NOMO-1 treated with DMSO at 0.1 percent for 48 hours (cell line): ENCODE results near the gene MARCHF2.
"Not testable (repeated sequence)": the region's sequence is repeated elsewhere in the genome, so short reads cannot be mapped to it uniquely, and the experiment has no call there.

Experiments used
- DNase-seq: peaks from one replicate; lab custom pipeline; 2025; ENCODE audit not compliant: unreplicated experiment; lab: John Stamatoyannopoulos, UW

Gene MARCHF2

GRCh38 chr19:8412783-8413628 lies at the start of gene MARCHF2:
TSS of gene MARCHF2 (plus strand) at chr19:8413305. CDS start at chr19:8421841, 8,536 bp downstream.
- DNase-seq = peak; percentile 91

GRCh38 chr19:8363803-8364771 lies 49.0 kb upstream of the MARCHF2 start, which contains the start of gene ANGPTL4:
TSS of gene ANGPTL4 (plus strand) at chr19:8364155. CDS start at chr19:8364322, 167 bp downstream.
- DNase-seq = no peak

- no peak for DNase-seq
Measured at GRCh38 chr19:8366121-8366581, 47.0 kb upstream of the MARCHF2 start.

GRCh38 chr19:8366961-8367326 lies 46.2 kb upstream of the MARCHF2 start:
- no peak for DNase-seq

GRCh38 chr19:8367327-8368001 lies 45.6 kb upstream of the MARCHF2 start:
- no peak for DNase-seq

- no peak for DNase-seq
Measured at GRCh38 chr19:8370176-8371010, 42.7 kb upstream of the MARCHF2 start.

- DNase-seq = no peak
Measured at GRCh38 chr19:8371011-8371804, 41.9 kb upstream of the MARCHF2 start.

- no peak for DNase-seq
Measured at GRCh38 chr19:8373867-8374813, 39.0 kb upstream of the MARCHF2 start.

- DNase-seq = not testable (repeated sequence)
Measured at GRCh38 chr19:8375766-8376165, 37.3 kb upstream of the MARCHF2 start.

GRCh38 chr19:8376373-8376974 lies 36.6 kb upstream of the MARCHF2 start:
- DNase-seq = not testable (repeated sequence)

GRCh38 chr19:8377598-8377997 lies 35.5 kb upstream of the MARCHF2 start:
- DNase-seq = no peak

GRCh38 chr19:8379156-8379891 lies 33.8 kb upstream of the MARCHF2 start:
- not testable (repeated sequence) for DNase-seq

GRCh38 chr19:8384569-8384968 lies 28.5 kb upstream of the MARCHF2 start:
- DNase-seq = not testable (repeated sequence)

- not testable (repeated sequence) for DNase-seq
Measured at GRCh38 chr19:8385103-8385502, 28.0 kb upstream of the MARCHF2 start.

GRCh38 chr19:8385566-8385965 lies 27.5 kb upstream of the MARCHF2 start:
- DNase-seq = not testable (repeated sequence)

- DNase-seq = not testable (repeated sequence)
Measured at GRCh38 chr19:8386419-8386818, 26.7 kb upstream of the MARCHF2 start.

- DNase-seq = no peak
Measured at GRCh38 chr19:8386990-8387389, 26.1 kb upstream of the MARCHF2 start.
